Choroid plexus epithelial cell (primary cell): ENCODE data around the gene P3H3.
A peak's percentile ranks its signal among the peaks of the same experiment; 100 is the strongest.

Source experiments
- DNase-seq: peaks from one replicate; pipeline ENCODE4 v3.0.0-alpha.2; 2010; ENCODE audit warnings: low read depth
- H3K4me3 ChIP-seq: 2 replicates; pipeline ENCODE4 v1.5.1; 2011; ENCODE audit warnings: low read depth, mild to moderate bottlenecking, control low read depth, low read length, moderate library complexity
- CTCF ChIP-seq: conservative IDR thresholded peaks from 2 replicates; pipeline ENCODE4 v1.5.1; 2011; ENCODE audit warnings: low read depth, mild to moderate bottlenecking, control low read depth, inconsistent platforms, low read length, moderate library complexity

The P3H3 gene

GRCh38 chr12:6823182-6824084 is 4.8 kb upstream of the P3H3 start:
- H3K4me3 ChIP-seq = no peak overlapping the region
- no peak for DNase-seq
- TF ChIP-seq CTCF = no peak

- H3K4me3 ChIP-seq = no peak overlapping the region
Observed at GRCh38 chr12:6824085-6824775, 4.0 kb upstream of the P3H3 start.

GRCh38 chr12:6824901-6825381 is 3.3 kb upstream of the P3H3 start:
- peak; percentile 43 for DNase-seq
- H3K4me3 ChIP-seq = no peak overlapping the region
- no peak for TF ChIP-seq CTCF

More at GRCh38 chr12:6824085-6824775, 4.0 kb upstream of the P3H3 start:
- no peak for TF ChIP-seq CTCF
- DNase-seq = no peak

- peak overlapping the region; percentile 37 for H3K4me3 ChIP-seq
- TF ChIP-seq CTCF = peak; percentile 93
- DNase-seq = peak; percentile 89
Observed at GRCh38 chr12:6825398-6826124, 2.6 kb upstream of the P3H3 start.

- no peak overlapping the region for H3K4me3 ChIP-seq
- no peak for DNase-seq
- no peak for TF ChIP-seq CTCF
Observed at GRCh38 chr12:6826125-6826733, 2.0 kb upstream of the P3H3 start.

- DNase-seq = no peak
- TF ChIP-seq CTCF = no peak
- H3K4me3 ChIP-seq = no peak overlapping the region
Observed at GRCh38 chr12:6826734-6827436, 1.3 kb upstream of the P3H3 start.
